ENCODE data around the gene LTA4H. TPM values are rescaled to one million over a fixed set of nuclear protein-coding genes. Genes with fewer than 3 reads are reported as not detected.

LTA4H gene
- polyA plus RNA-seq, 3 donors, result 132 to 142 (median 132) TPM

DNA sequence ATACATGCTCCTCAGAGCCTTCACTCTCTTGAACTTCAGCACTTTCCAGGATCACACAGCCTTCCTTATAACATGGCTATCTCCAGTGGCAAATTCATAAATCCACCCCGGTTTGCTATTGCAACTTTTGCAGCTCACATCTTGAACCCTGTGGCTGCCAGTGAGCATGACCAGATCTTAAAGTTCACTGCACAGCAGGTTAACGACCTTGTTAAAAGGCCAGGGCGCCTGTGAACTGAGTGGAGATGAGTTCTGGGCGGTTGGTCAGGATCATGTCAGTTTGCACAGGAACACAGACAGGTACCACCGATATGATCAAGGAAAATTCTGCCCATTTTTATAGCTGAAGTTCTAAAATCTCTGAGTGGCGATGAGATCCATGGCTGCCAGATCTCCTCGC lies 24.7 kb upstream of the LTA4H start:
- no peak for DNase-seq (ENCODE audit: low read depth in 3 of 3, low spot score in 2 of 3)

DNA sequence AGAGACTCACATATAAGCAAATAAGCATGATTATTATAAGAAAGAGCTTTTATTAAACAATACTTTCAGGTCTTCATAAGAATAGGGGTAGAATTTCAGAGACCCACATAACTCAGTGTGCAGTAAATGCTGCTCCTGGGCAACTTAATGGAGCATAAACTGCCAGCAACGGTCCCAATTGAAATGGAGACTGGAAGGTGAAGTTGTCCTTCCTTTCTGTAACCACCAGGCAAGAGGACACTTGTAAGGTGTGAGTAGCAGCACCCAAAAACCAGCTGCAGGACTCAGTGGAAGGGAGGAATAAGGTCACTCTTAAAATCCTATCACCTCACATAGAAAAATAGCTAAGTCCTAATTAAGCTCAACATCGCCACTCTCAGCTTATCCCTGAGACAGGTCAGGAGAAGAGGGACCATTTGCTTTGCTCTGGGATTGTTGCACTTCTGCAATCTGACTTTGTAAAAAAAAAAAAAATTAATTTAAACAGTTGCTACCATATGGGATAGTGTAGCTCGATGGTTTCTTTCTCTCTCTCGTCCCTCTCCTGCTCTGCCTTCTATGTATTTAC lies 22.7 kb upstream of the LTA4H start:
- DNase-seq (ENCODE audit: low read depth in 3 of 3, low spot score in 2 of 3), result no peak

DNA sequence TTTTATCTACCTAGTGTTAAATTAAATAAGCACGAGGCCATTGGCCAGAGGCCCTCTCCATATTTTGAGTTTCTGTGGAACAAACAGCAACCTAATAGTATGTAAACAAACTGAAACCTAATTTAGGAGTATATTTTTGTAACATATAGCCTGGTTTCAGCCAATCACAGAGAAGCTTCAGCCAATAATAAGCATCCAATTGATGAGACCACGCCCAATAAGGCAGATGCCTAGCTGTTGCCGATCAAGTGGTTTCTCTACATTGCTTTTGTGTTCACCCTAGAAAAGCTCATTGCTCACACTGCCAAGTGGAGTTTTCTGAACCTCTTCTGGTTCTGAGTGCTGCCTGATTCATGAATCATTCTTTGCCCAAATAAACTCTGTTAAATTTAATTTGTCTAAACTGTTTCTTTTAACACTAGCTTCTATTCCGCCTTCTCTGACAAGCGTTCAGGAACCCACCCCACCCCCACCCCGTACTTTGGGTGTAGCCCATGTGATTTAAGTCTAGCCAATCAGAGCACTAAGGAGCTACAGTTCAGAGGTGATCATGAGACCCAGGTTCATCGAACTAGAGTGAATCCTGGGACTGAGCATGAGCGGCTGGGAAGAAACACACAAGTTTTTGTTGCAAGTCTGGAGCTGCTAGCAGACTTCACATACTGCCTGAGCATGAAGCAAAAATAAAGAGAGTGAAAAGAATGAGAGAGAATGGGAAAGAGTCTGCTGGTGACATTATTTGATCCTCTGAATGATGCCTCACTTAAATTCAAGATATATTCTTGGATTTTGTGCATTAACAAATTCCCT lies 21.5 kb upstream of the LTA4H start:
- DNase-seq (ENCODE audit: low read depth in 3 of 3, low spot score in 2 of 3), result no peak

DNA sequence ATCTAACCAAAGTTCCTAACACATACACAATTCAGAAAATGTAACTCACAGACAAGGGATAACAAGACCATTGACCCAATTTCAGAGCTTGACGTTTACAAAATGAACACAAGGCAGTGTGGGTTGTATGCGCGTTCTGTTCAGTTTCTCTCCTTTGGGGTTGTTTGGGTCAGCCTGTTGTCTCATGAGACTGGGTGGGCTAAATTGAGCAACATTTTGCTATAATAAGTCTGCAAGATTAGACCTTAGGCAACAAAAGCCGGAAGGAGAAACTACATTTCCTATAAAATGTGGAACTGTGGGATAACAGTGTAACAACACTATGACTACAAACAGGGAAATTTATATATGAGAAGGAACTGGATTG lies 18.8 kb upstream of the LTA4H start:
- no peak for DNase-seq (ENCODE audit: low read depth in 3 of 3, low spot score in 2 of 3)

DNA sequence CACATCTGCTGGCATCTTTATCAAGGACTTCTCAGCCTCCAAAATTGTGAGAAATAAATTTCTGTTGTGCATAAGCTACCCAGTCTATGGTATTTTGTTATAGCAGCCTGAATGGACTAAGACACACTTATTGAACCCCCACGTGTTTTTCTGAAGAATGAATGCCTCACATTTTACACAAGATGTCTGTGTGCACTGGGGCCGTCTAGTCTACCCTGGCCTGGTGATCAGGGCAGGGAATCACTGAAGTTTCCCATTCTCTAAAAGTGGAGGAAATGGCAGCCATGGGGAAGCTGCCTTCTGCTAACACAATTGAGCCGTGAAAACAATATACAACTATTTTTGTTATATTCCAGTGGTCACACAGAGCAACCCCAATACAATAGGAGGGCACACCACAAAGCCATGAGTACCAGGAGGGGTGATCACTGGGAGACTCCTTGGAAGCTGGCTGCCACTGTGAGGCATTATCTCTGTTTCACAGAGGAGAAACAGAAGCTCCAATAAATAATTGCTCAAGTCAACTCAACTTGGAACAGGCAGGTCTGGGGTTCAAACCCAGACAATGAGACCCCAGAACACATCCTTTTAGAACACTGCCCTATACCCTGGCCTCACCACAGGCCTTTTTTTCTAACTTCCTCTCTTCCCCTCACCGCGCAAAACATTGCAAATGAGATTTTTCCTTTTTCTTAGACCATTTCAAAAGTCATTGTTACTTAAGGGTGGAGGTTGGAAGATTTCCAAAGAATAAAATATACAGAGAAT lies 18.3 kb upstream of the LTA4H start:
- no peak for DNase-seq (ENCODE audit: low read depth in 3 of 3, low spot score in 2 of 3)

DNA sequence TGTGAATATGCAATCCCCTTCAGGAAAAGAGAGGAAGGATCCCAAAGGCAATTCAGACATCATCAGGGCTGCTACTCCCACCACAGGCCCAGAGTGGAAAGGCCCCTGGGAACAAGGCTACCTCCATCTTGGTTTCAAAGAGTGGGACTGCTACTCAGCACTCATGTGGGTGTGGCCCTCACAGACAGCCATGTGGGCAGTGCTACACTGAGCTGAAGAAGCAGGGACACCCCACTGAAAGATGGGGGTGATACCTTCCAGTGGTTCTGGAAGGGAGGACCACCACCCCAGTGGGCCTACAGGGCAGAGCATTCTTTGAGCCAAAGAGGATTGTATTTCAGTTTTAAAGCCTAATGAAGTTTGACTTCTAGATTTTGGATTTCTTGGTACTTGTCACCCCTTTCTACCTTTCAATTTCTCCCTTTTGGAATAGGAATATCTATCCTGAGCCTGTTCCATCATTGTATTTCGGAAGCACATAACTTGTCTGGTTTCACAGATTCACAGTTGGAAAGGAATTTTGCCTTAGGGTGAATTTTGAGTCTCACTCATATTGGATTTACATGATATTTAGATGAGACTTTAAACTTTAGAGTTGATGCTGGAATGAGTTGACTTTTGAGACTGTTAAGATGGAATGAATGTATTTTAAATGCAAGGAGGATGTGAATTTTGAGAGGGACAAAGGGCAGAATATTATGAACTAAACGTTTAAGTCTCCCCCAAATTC lies 16.5 kb upstream of the LTA4H start:
- DNase-seq (ENCODE audit: low read depth in 3 of 3, low spot score in 2 of 3), result no peak

DNA sequence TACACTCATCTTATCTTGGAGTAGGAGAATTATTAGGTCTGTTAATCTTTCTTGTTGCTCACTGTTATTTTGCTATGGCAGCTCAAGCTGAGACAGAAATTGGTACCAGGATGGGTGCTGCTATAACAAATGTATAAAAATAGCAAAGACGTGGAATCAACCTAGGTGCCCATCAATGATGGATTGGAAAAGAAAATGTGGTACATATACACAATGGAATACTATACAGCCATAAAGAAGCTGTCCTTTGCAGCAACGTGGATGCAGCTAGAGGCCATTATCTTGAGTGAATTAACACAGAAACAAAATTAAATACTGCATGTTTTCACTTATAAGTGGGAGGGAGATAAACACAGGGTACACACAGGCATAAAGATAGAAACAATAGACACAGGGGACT lies 14.8 kb upstream of the LTA4H start:
- no peak for DNase-seq (ENCODE audit: low read depth in 3 of 3, low spot score in 2 of 3)

DNA sequence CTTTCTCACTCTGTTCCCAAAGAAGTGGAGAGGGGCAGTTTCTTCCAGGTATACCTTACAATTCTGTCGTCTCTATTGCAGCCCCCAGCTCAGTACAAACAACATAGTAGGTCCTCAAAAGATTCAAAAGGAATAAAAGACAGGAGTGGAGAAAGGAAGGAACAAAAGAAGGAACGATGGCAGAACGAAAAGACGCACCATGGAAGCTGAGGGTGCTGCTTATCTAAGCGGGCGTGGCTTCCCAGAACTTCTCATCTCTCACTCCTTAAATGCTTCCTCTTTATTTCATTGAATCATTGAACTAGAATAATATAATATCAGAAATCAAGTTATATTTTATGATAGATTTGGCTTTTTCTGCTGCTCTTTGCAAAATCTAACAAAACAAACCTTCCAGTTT lies 13.7 kb upstream of the LTA4H start:
- no peak for DNase-seq (ENCODE audit: low read depth in 3 of 3, low spot score in 2 of 3)

DNA sequence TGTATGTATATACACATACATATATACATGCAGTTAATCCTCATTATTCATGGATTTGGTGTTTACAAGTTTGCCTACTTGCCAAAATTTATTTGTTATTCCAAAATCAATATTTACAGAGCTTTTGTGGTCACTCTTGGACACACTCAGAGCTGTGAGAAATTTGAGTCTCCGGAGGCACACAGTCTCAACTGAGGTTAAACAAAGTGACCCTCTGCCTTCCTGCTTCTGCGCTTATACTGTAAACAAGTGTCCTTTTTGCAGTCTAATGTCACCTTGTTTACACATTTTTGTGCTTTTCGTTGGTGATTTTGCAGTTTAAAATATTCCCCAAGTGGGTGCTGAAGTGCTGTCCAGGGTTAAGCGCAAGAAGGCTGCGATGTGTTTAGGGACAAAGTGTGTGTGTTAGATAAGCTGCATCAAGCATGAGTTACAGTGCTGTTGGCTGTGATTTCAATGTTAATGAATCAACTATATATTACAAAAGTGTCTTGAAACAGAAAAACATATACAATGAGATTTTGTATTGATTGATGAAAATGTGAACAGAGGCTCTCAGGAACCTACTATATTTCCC lies 13.1 kb upstream of the LTA4H start:
- DNase-seq (ENCODE audit: low read depth in 3 of 3, low spot score in 2 of 3), result no peak

DNA sequence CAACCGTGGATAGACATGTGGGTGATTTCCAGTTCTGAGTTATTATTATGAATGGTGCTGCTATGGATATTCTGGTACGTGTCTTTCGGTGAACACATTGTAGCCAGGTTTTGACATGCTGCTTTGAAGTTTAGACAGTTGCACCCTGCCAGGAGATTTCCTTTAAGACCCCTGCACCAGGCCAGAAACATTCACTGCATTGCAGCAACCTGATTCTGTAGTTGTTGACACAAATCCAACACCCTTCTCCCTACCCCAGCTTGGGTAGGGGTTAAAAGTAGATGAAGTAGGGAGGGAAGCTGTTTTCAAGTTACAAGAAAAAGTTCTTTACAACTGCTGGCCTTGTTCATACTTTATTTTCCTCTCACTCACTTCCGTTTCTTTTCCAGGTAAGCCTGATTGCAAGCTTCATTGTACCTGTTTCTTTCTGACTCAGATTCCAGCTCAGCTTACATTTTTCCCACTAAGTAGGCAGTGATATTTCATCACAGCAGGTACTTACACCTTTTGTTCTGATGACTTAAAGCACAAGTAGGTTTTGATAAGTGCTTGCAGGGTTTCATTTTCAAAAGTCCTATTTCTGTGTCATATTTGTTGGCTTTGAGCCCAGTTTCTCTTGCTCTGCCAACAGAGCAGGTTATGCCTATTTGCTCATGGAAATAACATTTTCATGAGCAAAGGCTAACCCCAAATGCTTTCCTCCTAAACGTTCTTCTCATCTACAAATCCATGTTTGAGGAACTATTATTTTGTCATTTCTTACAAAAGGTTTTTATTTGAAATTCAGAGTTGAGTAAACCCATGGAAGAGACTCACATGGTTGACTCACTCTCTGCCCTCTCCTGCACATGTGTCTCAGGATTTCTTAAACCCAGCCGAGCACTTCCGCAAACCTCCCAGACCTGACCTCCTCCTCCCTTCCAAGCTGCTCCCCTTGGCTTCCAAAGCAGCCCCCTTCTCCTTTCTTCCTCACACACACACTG lies 12.1 kb upstream of the LTA4H start:
- DNase-seq (ENCODE audit: low read depth in 3 of 3, low spot score in 2 of 3), result no peak

DNA sequence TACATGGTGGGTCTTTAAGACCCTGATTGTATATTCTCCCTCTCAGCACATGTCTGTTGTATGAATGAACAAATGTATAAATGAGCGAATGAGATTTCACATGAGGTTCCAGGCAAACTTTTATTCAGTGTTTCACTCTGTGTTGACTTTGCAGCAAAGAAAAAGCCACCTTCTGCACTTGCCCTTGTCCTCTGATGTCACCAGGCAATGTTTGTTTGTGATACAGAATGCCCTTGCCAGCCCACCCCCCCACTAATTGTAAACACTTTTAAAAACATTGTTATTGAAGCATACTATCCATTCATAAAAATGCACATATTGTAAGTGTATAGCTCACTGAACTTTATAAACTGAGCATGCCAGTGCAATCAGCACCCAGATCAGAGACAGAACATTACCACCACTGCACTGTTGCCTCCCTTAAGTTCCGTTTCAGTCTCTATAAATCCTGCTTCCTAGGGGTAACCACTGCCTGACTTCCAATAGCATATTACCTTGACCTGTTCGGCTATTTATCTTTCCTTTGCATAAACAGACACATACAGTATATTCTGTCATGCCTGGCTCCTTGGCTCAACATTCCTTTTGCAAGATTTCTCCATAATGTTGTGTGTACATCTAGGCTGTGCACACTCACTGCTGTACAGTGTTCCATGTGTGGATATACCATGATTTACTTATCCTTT lies 11.3 kb upstream of the LTA4H start:
- no peak for DNase-seq (ENCODE audit: low read depth in 3 of 3, low spot score in 2 of 3)

DNA sequence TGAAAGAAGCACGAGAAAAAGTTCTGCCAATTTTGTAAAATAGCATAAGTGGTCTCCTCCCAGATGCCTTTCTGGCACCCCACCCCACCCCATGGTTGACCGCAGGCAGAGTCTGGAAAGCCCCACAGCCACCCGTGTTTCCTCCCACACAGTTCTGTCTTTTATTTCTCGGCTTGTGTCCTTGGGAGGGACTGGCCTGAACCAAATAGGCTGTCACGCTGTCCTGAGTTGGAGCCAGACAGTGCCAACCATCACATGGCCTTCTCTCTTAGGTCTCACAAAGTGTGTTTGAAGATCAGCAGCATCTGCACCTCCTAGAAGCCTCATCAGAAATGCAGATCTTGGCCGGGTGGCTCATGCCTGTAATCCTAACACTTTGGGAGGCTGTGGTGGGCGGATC lies 10.2 kb upstream of the LTA4H start:
- no peak for DNase-seq (ENCODE audit: low read depth in 3 of 3, low spot score in 2 of 3)

DNA sequence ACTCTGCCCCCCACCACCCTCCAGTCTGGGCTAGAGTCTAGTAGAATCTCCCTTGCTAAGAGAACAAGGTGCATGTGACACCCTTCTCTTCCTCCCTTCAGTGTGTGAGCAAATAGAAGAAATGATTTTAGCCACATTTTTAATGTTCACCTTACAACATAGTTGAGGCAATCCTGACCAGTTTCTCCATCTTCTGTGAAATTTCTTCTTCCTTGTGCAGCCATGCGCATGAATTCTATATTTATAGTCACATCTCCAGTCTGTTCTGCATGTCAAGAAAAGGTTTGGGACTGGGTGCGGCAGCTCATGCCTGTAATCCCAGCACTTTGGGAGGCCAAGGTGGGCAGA lies 9.5 kb upstream of the LTA4H start:
- DNase-seq (ENCODE audit: low read depth in 3 of 3, low spot score in 2 of 3), result no peak

DNA sequence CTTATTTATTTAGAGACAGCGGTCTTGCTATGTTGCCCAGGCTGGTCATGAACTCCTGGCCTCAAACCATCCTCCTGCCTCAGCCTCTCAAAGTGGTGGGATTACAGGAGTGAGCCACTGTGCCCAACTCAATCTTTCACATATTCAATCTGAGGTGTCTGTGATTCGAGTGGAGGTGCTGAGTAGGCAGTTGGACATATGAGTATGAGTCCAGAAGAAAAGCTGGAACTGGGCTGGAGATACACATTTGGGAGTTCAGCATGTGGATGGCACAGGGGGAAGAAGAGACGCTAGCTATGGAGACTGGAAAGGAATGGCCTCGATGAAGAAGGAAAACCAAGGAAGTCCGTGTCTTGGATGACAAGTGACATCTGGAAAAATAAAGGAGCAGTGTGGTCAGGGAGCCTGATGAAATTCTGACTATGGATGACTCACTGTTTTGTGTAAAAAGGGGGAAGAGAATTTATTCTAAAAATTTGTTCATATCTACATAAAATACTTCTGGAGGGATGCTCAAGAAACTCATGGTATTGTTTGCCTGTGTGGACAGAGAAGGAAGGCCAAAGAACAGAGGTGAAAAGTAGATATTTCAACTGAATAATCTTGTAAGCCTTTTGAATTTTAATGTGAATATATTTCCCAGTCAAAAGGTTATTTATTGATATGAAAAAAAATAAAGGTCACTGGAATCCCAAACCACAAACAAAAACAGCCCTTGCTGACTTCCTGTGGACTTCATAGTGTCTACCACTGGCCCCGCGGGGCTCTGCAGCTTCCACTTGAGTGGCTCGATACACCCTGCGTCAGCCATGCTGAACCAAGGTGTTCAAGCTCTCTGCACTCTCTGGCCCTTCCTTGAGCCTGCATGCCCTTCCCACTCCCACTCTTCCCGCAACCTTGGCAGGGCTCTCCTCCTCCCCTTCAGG lies 8.9 kb upstream of the LTA4H start:
- DNase-seq (ENCODE audit: low read depth in 3 of 3, low spot score in 2 of 3), result no peak

DNA sequence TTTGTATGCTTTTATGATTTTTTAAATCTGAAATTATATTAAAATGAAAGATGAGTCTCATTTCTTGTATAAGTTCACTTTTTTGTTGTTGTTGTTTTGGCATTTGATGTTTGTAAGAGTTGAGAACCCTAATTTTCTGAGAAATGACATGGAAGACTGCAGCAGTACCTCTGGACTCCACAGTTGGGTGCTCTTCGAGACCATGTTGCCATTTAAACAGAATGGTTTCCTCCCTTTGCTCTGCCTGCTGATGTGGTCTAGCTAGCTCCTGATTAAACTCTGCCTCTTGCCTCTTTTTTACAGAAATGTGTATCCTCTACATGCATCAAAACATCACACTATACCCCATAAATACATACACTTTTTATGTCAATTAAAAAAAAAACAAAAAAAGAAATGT lies 5.8 kb upstream of the LTA4H start:
- no peak for DNase-seq (ENCODE audit: low read depth in 3 of 3, low spot score in 2 of 3)

DNA sequence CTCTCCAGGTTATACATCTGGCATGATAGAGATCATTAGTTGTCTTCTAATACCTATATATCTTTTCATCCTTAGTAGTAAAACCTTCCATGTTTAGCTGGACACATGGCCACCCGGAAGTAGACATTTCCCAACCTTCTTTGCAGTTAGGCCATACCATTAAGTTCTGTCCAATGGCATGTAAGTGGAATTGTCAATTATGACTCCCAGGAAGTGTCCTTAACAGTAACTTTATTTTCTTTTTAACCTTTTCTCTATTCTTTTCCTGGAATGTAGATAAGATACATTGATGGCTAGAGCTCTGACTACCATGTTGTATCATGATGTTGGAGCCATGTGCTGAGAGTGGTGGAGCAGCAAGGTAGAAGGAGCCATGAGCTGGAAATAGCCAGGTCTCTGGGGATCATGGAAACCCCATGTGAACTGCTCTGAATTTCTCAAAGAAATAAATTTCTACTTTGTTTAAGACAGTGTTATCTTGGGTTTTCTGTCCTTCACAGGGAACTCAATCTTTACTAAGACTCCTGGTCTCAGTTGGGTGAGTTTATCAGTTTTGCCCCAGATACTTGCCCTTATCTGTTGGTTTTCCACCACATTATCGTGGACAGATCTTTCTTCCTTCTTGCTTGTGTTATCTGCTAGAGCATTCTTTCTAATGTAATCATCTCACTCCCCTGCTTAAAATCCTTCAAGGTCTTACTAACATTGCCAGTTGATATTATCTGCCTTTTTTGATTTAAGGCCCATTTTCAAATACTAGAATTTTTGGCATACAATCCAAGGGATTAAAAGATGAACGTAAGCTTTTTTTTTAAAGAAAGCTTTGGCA lies 5.1 kb upstream of the LTA4H start:
- DNase-seq (ENCODE audit: low read depth in 3 of 3, low spot score in 2 of 3), result no peak

DNA sequence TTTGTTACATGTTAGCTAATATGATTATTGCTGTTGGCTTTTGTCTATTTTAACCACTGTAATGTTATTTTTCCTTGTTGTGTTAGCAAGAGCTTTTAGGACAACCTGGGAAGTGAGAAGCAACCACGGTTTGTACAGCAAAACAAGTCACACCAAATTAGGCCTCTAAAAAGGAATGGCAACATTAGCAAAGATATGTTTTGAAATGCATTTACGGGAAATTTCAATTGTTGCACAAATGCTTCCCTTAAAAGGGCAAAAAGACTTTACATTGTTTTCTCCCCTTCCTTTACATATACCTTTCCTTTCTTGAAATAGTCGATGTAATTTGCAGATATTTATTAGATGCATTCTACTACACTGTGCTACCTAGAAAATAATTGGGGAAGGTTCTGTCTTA lies 4.1 kb upstream of the LTA4H start:
- DNase-seq (ENCODE audit: low read depth in 3 of 3, low spot score in 2 of 3), result no peak
